GM18507 (cell line): ENCODE data around the gene ACCS.

Source experiments
- DNase-seq: peaks from one replicate; pipeline ENCODE4 v3.0.0; 2011; ENCODE audit warnings: low read depth; ENCODE audit not compliant: insufficient read length; ENCODE audit errors: extremely low spot score
- FAIRE-seq: peaks from 2 replicates; lab custom pipeline; 2011; peaks lifted over from hg19 to GRCh38; lab: Jason Lieb, UNC

Gene ACCS

DNA sequence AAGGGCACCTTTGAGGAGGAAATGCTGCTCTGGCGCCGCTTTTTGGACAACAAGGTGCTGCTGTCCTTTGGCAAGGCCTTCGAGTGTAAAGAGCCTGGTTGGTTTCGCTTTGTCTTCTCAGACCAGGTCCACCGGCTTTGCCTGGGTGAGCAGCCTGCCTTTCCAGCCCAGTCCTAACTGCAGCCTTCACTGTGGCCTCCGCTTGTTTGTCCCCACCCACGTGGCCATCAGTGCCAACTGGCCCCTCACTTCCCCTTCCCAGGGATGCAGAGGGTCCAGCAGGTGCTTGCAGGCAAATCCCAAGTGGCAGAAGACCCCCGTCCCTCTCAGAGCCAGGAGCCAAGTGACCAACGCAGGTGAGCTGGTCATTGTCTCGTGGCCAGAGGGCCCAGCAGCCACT, 17.4 kb downstream of the ACCS start:
- DNase-seq = no peak
- no peak for FAIRE-seq

- DNase-seq (no peak), FAIRE-seq (no peak)
These were observed 17.8 kb downstream of the ACCS start for GRCh38 chr11:44083906-44084305.

GRCh38 chr11:44085330-44085729, 19.3 kb downstream of the ACCS start:
- DNase-seq (no peak), FAIRE-seq (no peak)

DNA sequence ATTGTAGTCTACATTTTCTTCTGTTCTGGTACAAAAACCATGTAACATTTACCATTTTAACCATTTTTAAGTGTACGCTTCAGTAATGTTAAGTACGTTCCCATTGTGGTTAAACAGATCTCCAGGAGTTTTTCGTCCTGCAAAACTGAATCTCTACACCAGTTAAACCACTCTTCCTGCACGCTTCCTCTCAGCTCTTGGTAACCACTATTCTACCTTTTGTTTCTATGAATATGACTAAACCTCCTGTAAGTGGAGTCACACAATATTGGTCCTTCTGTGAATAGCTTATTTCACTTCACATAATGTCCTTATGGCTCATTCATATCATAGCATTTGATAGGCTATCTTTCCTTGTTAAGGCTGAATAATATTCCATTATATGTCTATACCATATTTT, 22.3 kb downstream of the ACCS start:
- FAIRE-seq = no peak
- DNase-seq = no peak

DNA sequence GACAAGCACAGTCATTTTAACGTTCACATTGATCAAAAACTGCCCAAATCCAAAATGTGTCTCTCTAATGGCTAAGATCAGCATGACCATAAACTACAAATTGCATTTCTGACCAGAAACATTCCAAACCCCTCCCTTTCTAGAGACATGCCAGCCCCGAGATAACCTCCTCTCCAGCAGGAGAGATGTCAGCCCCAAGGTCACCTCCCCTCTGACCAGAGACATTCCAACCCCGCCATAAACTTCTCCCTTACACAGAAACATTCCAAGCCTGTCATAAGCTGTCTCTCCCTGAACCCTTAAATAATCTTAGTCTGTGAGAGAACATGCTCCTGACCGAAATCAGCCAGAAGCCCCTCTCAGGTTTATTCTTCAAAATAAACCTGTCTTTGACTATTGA, 22.8 kb downstream of the ACCS start:
- FAIRE-seq = no peak
- no peak for DNase-seq

DNA sequence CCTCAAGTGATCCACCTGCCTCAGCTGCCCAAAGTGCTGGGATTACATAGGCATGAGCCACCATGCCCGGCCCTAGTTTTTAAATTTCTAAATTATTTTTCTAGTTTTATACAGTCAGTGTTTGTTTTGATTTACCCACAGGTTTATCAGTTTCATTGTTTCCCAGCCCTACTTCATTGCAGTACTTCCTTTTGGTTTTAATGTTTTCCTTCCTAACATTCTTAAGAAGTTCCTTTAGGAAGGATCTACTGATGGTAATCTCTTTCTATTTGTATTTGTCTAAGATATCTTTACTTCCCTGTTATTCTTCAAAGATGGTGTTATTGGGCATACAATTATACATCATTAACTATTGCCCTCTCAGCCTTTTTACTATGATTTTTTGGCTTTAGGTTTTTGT, 24.5 kb downstream of the ACCS start:
- DNase-seq = no peak
- FAIRE-seq = no peak

GRCh38 chr11:44094260-44094868, 28.3 kb downstream of the ACCS start:
- FAIRE-seq = peak; percentile 88
- DNase-seq = peak; percentile 46

GRCh38 chr11:44095506-44096359, 29.7 kb downstream of the ACCS start, which contains the start of gene EXT2:
Gene EXT2, plus strand, starts transcription at chr11:44095678. Its CDS starts 12,035 bp downstream, at chr11:44107713.
- DNase-seq (peak; percentile 92), FAIRE-seq (peak; percentile 80)

DNA sequence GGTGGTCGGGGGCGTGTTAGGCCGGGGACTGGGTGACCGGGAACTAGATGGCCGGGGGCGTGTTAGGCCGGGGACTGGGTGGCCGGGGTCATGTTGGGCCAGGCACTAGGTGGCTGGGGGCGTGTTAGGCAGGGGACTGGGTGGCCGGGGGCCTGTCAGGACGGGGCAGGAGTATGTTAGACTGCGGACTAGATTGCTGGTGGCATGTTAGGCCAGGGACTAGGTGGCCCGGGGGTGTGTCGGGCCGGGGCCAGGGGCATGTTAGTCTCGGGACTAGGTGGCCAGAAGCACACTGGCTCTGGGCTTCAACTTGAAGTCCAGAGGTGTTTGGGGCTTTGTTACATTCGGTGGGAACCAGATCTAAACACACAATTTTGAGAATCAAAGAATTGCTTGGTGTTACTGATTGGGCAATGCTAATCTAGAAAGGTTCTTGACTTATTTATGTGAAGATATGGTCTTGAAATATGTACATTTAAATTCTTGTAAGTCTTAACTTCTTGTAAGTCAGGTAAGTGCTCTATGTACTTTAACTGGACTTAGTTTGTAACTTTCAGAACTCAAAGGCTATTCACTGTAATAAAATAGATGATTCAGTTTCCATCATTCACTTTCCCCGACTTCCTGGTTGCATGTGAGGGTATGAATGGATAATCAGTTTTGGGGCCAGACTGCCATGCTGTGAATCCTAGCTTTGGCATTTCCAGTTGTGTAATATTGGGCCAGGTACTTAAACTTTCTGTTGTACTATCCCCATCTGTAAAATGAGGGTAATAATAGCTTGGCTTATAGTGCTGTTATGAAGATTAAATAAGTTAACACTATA, 30.5 kb downstream of the ACCS start:
- DNase-seq = no peak
- no peak for FAIRE-seq

DNA sequence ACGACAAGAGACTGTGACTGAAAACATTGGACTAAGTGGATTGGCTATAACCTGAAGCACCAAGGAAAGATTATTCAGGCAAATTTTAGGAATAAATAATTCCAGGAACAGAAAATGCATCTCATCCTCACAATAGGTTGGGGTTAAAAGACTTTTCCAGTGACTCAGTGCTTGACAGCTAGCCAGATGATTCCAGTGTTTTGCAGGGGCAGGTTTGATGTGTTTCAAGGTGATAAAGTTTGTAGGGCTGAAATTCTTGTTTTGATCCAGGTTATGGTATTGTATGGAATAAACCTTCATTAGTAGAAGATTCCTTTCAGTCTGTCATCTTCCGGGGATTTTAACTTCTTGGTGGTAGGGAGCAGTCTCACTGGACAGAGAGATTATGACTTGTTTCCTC, 31.8 kb downstream of the ACCS start:
- DNase-seq = no peak
- no peak for FAIRE-seq

GRCh38 chr11:44101098-44101497, 35.0 kb downstream of the ACCS start:
- FAIRE-seq (no peak), DNase-seq (no peak)

GRCh38 chr11:44104481-44105294, 38.6 kb downstream of the ACCS start:
- no peak for FAIRE-seq
- DNase-seq = no peak

GRCh38 chr11:44108260-44108659, 42.2 kb downstream of the ACCS start:
- no peak for DNase-seq
- FAIRE-seq = no peak

DNA sequence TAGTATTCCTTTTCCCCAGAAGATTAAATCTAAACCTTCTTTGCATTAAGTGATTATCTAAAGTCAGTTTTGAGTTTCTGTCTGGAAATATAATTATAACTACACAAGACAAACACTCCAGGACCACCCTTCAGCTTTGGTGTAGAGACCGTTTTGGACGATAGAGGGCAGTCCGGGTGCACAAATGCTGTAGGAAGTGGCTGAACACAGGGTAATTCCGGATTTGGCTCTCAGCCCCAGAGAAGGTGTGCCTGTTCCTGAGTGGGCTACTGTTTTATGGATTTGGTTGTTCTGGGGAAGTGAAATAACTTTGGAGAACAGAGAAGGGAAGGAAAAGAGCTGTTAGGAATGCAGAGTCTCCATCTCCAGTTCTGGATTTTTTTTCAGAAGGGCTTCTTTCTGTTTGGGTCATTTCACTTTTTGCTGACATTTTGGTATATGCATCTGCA, 44.2 kb downstream of the ACCS start:
- peak; percentile 90 for FAIRE-seq
- peak; percentile 29 for DNase-seq

DNA sequence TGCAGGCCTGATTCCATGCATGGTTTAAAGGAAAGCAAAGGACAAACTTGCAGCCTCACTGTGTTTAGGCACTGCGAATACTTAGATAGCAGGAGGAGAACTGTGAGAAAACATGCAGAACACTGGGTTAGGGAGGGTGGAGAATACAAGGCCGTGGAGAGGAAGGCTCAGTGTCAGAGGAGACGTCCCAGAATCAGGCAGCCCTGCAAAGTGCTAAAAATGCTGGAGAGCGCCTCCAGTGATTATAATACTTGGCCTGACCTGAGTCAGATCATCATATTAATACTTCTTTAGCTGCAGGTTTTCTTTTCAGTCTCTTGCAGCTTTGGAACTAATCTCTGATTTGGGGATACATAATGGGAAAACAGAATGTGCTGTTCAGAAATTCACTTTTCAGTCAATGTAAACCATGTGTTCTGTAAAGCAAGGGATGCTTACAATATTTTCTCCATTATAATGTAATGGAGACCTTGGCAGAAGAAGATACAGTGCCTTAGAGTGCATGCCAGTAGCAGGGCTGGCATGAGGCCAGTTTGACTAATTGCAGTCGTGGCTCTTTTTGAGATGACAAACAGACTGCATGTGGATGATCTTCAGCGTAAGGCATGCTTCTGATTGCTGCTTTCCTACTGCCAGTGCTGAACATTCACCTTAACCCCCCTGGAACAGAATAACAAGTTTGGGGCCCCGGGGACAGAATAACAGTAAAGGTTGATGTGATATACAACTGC, 46.2 kb downstream of the ACCS start:
- no peak for FAIRE-seq
- DNase-seq = no peak

DNA sequence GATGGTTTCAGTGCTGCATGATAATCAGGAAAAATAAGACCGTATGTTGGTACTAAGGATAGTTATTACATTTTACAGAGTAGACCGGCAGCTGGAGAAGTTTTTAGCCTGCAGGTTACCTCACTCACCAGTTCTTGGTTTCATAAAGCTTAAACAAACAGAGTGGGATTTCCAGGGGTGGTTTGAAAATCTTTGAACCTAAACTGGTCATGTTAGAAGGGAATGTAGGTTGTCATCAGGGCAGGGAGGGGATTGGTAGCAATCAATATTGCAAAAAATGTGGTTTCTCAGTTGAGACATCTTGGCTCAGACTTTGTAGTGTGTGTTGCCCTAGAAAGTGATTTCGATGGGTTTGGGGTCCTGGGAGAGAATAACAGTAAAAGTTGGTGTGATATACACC, 46.9 kb downstream of the ACCS start:
- no peak for FAIRE-seq
- DNase-seq = no peak

GRCh38 chr11:44113572-44113971, 47.5 kb downstream of the ACCS start:
- DNase-seq = no peak
- FAIRE-seq = no peak

DNA sequence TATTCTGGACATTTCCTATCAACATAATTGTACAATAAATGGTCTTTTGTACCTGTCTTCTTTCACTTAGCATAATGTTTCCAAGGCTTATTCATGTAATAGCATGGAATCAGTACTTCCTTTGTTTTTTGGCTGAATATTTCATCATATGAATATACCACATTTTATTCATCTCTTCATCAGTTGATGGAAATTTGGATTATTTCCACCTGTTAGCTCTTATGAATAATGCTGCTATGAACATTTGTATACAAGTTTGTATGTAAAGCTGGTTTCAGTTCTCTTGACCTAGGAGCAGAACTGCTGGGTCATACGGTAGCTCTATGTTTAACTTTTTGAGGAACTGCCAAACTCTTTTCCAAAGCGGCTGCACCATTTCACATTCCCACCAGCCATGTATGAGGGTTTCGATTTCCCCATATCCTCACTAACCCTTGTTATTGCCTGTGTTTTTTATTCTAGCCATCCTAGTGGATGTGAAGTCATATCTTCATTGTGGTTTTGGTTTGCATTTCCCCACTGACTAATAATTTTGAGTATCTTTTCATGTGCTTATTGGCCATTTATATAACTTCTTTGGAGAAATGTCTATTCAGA, 50.3 kb downstream of the ACCS start:
- FAIRE-seq (no peak), DNase-seq (no peak)
